ENCODE measurements around the gene TMEM87A. TPM values are rescaled to one million over a fixed set of nuclear protein-coding genes. Genes with fewer than 3 reads are reported as not detected.
A peak's percentile ranks its signal among the peaks of the same experiment; 100 is the strongest.

TMEM87A gene
- total and polyA plus RNA-seq, 8 donors = 63.6 to 118 (median 77.3) TPM

DNA sequence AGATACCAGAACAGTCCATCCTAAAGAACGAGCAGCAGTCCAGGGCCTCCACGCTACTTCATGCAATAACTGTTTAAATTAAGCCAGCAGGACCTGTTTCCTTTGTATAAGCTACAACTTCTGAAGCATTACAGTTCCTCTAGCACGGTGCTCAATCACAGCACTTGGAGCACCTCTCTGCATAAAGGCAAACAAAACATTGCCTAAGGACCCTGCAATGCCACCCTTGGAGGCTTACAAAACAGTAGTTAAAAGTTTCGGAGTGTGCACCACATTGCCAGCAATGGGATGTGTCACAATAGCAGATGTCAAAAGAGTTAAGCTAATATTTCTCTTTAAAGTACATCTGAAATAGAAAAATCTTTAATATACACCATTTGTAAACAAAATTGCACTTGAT, 62.5 kb downstream of the TMEM87A start:
- Histone ChIP-seq H3K4me1 (peaks cover 4 to 35% of the 10 kb centered on the region in 2 donors), H3K4me3 (no peak overlapping the region), H3K27me3 (no peaks in the 10 kb centered on the region), H3K36me3 (peaks cover 0 to 57% of the 10 kb centered on the region in 2 donors), H3K9me3 (no peaks in the 10 kb centered on the region), H3K27ac (peak overlapping the region in 1 of 2 donors; percentile 28)
- ATAC-seq (peak; percentile 83), DNase-seq (peak in 2 of 4 donors; percentile 54 to 73)
- intact Hi-C loops (cut with DNase I) = no loop called here
- no peak for TF ChIP-seq CTCF (IDR thresholded peaks at IDR 0.05)

DNA sequence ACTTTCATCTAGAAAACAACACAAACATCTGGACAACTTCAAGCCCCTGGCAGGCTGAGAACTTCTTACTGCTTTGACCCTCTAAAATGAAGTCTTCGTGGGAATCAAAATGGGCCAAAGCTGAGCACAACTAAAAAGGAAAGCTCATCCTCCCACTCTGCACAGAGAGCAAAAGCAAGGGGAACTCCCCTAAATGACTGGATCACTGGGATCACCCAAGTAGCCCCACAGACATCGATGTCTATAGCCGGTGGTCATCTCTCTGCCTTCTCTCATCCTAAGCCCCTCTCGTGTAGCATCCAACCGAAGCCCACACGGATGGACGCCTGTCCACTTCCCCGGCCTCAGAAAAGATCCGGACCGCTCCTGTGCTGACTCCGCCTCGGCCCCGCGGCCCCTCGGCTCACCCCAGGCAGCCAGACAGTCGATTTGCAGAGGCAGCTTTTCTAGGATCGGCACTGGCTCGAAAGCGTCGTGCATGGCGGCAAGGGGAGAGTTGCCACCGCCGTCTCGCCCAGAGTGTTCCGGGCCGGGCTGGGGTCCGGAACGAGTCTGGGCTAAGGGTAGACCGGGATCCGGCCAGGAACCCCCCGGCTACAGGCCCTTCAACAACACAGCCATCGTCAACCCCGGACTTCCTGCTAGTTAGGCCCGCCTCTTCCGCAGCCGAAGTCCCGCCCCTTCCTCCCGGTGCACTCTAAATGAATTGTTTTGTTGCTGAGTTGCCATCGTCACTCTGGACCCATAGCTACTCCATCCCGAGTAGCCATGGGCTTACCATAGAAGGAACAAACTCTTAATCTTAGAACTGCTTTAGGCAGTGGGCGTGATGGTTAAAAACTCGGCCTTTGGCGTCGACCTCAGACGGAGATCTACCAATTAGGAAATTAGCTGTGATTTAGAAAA, 65.3 kb downstream of the TMEM87A start, which contains the start of gene VPS39:
Gene VPS39 (minus strand): TSS at position 631 of the 906 bp plus-strand sequence. CDS start 151 bp downstream, at position 480.
- Histone ChIP-seq H3K9me3 (no peaks in the 10 kb centered on the region), H3K27ac (peak within 1 kb of the TSS; percentile 65 to 85), H3K36me3 (peaks cover 0 to 31% of the 10 kb centered on the region in 2 donors), H3K4me1 (peaks cover 4 to 48% of the 10 kb centered on the region in 2 donors), H3K4me3 (peak within 1 kb of the TSS; percentile 80 to 89), H3K27me3 (no peaks in the 10 kb centered on the region)
- intact Hi-C loops (cut with DNase I) = no loop called here
- peak; percentile 81 to 94 (median 88) for DNase-seq
- peak; percentile 95 for ATAC-seq
- TF ChIP-seq CTCF (IDR thresholded peaks at IDR 0.05) = no peak

DNA sequence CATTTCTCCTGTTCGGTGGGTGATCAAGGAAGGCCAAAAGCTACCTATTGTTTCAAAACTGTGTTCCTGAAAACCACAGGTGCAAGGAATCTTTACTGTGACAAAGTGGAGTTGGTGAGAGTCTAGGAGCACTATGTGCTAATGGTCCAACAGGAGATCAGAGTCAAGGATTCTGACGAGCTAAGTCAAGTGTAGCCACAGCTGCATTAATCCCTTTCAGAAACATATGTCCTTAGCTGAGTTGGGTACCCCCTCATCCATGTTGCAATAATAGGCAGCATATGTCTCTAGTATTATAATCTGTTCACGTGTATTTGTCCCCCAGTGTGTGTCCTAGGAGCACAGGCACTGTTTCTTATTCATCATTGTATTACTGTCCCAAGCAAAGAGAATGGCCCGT, 66.8 kb downstream of the TMEM87A start:
- intact Hi-C loops (cut with DNase I) = no loop called here
- DNase-seq = no peak
- TF ChIP-seq CTCF (IDR thresholded peaks at IDR 0.05) = no peak
- Histone ChIP-seq H3K9me3 (no peaks in the 10 kb centered on the region), H3K27ac (no peak overlapping the region), H3K36me3 (peaks cover 0 to 18% of the 10 kb centered on the region in 2 donors), H3K27me3 (no peaks in the 10 kb centered on the region), H3K4me1 (peaks cover 0 to 41% of the 10 kb centered on the region in 2 donors), H3K4me3 (no peak overlapping the region)
- ATAC-seq = no peak

GRCh38 chr15:42203891-42204290, 69.3 kb downstream of the TMEM87A start:
- intact Hi-C loops (cut with DNase I) = no loop called here
- ATAC-seq = no peak
- H3K9me3 ChIP-seq = no peaks in the 10 kb centered on the region
- peaks cover 0 to 10% of the 10 kb centered on the region in 2 donors for H3K36me3 ChIP-seq
- peaks cover 0 to 35% of the 10 kb centered on the region in 2 donors for H3K4me1 ChIP-seq
- DNase-seq = no peak
- H3K27me3 ChIP-seq = no peaks in the 10 kb centered on the region
- no peak overlapping the region for H3K27ac ChIP-seq
- TF ChIP-seq CTCF (IDR thresholded peaks at IDR 0.05) = no peak
- H3K4me3 ChIP-seq = no peak overlapping the region

DNA sequence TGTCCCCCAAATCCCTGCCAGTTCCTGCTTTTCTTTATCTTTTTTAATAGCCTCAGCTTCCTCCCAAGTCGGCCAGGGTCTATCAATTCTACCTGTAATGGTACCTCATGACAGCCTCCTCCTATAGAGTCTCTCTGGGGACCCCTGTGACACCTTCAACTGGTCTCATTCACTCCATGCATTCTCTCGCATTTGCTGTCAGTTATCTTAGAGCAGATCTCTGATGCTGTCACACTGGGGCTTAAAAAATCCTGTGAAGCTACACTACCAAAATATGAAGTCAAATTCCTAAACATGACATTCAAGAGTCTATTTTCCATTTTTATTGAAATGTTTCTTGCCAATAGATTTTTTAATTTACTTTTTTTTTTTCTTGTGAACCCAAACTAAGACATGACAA, 70.6 kb downstream of the TMEM87A start:
- DNase-seq = no peak
- no peaks in the 10 kb centered on the region for H3K9me3 ChIP-seq
- H3K4me3 ChIP-seq = no peak overlapping the region
- TF ChIP-seq CTCF (IDR thresholded peaks at IDR 0.05) = no peak
- H3K36me3 ChIP-seq = peaks cover 0 to 23% of the 10 kb centered on the region in 2 donors
- H3K27me3 ChIP-seq = no peaks in the 10 kb centered on the region
- intact Hi-C loops (cut with DNase I) = no loop called here
- no peak overlapping the region for H3K27ac ChIP-seq
- peaks cover 0 to 29% of the 10 kb centered on the region in 2 donors for H3K4me1 ChIP-seq
- no peak for ATAC-seq
